Fibroblast of skin of left quadriceps (primary cell): Measurements from ENCODE around the gene PEX26.
"Not testable (repeated sequence)": the region's sequence is repeated elsewhere in the genome, so short reads cannot be mapped to it uniquely, and the experiment has no call there.

Source experiments
- DNase-seq, 2 experiments: peaks; one replicate each; pipeline ENCODE4 v3.0.0-alpha.2; 2013; ENCODE audit warnings: low read depth in 2 of 2

Gene PEX26

GRCh38 chr22:18119409-18120110 is 41.8 kb downstream of the PEX26 start:
- DNase-seq: no peak

- DNase-seq: no peak
These were observed 43.1 kb downstream of the PEX26 start for GRCh38 chr22:18120857-18121256.

GRCh38 chr22:18121506-18121905 is 43.7 kb downstream of the PEX26 start:
- DNase-seq: no peak

GRCh38 chr22:18121954-18122554 is 44.3 kb downstream of the PEX26 start:
- no peak for DNase-seq

GRCh38 chr22:18123476-18124025 is 45.8 kb downstream of the PEX26 start:
- DNase-seq: not testable (repeated sequence)

- DNase-seq: no peak
These were observed 48.8 kb downstream of the PEX26 start for GRCh38 chr22:18126606-18127005.

- DNase-seq: no peak
These were observed 52.2 kb downstream of the PEX26 start for GRCh38 chr22:18130018-18130417.

GRCh38 chr22:18130699-18131429 is 53.1 kb downstream of the PEX26 start:
- DNase-seq: no peak

GRCh38 chr22:18133452-18133851 is 55.7 kb downstream of the PEX26 start:
- no peak for DNase-seq

GRCh38 chr22:18136563-18137320 is 59.0 kb downstream of the PEX26 start:
- no peak for DNase-seq

GRCh38 chr22:18141004-18141403 is 63.2 kb downstream of the PEX26 start:
- not testable (repeated sequence) for DNase-seq

GRCh38 chr22:18144105-18144504 is 66.3 kb downstream of the PEX26 start:
- DNase-seq: no peak

GRCh38 chr22:18145676-18146388 is 68.0 kb downstream of the PEX26 start:
- DNase-seq: no peak

GRCh38 chr22:18146389-18146753 is 68.6 kb downstream of the PEX26 start:
- no peak for DNase-seq

- DNase-seq: no peak
These were observed 70.0 kb downstream of the PEX26 start for GRCh38 chr22:18147791-18148190.

GRCh38 chr22:18148293-18148965 is 70.6 kb downstream of the PEX26 start:
- DNase-seq: no peak

- no peak for DNase-seq
These were observed 74.7 kb downstream of the PEX26 start for GRCh38 chr22:18152519-18152918.

- DNase-seq: no peak
These were observed 77.1 kb downstream of the PEX26 start for GRCh38 chr22:18154821-18155390.
